GM21360 (cell line): ENCODE results near the gene PDCD1.
"Not testable (repeated sequence)": the region's sequence is repeated elsewhere in the genome, so short reads cannot be mapped to it uniquely, and the experiment has no call there.

Source experiments
- ATAC-seq: cut with Tn5 transposase; IDR thresholded peaks from one replicate; pipeline ENCODE4 v1.9.1; 2021; ENCODE audit warnings: mild to moderate bottlenecking, moderate library complexity; ENCODE audit not compliant: unreplicated experiment

The PDCD1 gene

DNA sequence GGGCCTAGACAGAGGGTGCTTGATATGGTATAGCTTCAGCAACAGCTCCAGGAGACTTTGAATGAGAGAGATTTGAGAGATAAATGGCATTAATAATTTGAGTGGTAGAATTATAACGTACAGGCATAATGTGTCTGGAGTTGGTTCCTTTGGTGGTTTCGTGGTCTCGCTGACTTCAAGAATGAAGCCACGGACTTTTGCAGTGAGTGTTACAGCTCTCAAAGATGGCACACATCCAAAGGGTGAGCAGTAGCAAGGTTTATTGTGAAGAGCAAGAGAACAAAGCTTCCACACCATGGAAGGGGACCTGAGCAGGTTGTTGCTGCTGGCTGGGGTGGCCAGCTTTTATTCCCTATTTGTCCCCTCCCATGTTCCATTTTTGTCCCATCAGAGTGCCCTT lies 23.1 kb downstream of the PDCD1 start:
- ATAC-seq = no peak

DNA sequence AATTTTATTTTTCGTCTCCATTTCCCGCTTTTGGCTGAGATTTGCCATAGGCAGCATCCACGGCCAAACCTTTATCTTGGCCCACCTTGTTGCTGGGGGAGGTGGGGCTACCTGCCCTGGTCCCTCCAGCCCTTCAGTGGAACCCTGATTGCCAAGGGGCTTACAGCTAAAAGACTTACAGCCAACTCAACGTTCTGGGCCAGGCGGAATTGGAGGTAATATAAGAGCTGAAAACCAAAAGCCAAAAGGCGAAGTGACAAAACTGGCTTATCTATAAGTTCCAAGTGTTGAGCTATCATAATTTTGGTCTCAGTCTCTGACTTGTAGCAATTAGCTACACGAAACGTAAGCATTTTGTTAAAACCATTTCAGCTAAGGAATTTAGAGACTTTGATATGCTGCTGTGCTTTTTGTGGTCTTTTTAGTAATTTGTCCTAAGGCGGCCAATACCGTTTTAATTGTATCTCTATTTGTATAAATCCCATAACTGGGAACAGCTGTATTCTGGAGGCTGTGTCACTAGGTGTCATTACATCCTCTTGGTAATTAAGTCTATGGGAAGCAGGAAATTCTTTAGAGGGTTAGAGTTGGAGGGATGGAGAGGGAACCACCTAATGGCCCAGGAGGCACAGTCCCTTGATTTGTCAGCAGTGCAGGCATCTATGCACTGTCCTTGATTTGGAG lies 24.0 kb downstream of the PDCD1 start:
- no peak for ATAC-seq

DNA sequence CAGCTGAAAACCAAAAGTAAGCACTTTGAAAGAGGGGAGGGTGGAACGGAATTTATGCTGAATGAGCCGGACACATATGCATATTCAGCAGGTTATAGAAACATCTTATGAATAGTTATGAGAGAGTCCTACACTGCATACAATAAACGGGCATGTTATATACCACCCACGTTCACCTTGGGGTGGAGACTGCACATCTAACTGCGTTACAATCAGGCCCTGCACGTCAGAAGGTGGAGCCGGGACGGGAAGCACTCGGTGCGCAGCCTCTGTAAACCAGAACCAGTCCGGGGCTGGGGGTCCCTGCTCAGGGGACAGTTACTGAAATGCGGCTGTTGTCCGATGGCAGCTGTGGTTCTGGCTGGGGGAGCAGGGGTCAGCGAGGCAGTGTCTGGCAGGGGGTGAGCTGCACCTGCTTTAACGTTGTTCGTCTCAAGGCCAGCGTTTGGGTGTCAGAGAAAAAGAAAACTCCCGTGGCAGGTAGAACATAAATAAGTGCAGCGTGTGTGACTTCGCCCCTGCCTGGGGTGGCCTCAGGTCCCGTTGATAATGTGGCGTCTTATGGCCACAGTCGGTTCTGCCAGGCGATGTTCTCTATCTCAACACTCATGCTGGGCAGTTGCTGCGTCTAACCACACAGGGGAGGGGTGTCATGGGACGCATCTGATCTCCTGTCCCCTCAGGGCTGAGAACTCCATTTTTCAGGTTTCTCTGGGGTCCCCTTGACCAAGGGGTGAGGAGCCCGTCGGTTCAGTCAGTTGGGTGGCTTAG lies 24.8 kb downstream of the PDCD1 start:
- ATAC-seq = not testable (repeated sequence)

DNA sequence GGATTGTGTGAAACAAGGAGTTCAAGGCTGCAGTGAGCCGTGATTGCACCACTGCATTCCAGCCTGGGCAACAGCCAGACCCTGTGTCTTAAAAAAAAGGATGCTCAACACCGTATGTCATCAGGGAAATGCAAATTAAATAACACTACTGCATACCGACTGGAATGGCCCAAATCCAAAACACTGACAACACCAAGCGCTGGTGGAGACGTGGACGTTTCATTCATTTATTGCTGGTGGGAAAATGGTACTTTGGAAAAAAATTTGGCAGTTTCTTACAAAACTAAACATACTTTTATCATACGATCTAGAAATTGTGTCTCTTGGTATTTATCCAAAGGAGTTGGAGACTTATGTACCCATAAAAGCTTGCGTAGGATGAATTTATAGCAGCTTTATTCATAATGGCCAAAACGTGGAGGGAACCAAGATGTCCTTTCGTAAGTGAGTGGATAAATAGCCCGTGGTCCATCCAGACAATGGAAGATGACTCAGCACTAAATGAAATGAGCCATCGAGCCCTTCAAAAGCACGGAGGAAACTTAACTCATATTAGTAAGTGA lies 25.5 kb downstream of the PDCD1 start:
- ATAC-seq = no peak

DNA sequence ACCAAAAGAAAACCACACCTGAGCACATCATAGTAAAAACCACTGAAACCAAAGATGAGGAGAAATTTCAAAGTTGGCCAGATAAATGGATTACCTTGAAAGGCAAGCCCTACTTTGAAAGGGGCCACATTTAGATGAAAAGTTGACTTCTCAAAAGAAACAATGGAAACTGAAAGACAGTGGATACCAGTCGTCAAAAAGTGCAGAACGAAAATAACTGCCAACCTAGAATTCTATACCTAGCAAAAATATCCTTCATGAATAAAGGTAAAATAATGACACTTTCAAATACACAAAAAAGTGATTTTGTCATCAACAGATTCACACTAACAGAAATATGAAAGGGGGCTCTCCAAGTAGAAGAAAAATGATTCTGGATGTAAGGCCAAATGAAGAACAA lies 31.3 kb downstream of the PDCD1 start:
- no peak for ATAC-seq

DNA sequence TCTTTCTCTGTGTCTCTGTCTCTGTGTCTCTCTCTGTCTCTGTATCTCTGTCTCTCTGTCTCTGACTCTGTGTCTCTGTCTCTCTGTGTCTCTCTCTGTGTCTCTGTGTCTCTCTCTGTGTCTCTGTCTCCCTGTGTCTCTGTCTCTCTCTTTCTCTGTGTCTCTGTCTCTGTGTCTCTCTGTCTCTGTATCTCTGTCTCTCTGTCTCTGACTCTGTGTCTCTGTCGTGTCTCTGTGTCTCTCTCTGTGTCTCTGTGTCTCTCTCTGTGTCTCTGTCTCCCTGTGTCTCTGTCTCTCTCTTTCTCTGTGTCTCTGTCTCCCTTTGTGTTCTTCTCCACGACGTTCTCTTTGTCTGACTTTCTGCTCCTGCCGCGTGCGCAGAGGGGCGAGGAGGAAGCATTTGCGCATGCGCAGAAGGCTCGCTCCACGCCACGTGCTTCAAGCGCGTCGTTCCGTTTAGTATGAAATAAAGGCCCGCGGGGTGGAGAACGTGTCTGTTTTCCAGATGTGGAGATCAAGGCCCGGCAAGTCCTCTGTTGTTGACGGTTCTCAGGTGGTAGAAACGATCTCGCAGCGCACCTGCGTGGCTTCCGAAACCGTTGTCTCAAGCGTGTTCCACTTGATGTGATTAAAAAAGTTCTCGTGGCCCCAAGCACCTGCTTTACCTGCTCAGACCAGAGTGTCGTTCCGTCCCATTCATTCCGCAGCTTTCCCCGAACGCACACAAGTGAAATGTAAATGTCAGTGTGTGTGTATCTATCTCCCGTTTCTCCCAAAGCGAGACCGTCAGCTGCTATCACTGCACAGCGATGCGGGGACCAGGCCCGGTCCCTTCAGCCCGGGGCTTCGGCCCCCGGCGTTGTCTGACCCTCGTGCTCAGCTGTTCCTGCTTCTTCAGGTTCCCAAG lies 34.9 kb downstream of the PDCD1 start:
- not testable (repeated sequence) for ATAC-seq

DNA sequence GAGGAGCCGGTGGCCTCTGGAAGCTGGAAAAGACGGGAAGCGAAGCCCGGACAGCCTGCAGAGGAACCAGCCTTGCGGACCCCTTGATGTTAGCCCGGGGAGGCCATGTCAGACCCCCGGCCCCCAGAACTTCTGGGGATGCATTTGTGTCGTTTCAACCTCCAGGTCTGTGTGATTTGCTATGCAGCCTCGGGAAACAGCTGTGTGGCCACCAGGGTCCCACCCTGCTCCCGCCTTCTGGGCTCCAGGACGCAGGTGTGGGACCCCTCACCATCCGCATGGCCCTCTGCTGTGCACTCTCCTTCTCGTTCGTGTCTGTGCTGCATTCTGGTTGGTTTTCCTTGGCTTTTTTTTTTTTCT lies 36.5 kb downstream of the PDCD1 start:
- ATAC-seq = no peak

DNA sequence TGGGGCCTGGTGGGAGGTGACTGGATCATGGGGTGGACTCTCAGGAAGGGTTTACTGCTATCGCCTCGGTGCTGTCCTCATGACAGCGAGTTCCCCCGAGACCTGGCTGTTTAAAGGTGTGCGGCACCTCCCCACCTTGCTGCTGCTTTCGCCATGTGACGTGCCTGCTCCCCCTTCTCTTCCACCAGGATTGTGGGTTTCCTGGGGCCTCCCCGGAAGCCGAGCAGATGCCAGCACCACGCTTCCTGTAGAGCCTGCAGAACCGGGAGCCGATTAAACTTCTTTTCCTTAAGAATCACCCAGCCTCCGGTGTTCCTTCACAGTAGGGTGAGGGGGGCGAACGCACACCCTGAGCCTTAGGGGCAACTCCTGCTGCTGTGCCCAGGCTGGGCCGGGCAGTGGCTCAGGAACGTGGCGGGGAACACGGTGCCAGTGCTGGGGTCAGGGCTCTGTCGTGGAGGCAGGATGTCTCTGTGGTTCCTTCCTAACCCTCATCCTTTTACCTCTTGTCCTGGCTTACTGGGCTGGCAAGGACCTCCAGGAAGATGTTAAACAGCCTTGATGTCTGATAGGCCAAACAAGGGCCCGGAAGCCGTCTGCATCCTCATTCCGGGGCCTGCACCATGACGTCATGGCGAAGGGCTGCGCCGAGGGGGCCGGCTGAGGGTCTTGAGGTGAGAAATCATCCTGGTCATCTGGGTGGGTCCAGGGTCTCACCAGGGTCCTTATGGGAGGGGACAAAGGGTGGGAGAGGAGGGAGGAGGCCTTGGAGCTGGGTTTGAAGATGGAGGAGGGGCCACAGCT lies 37.0 kb downstream of the PDCD1 start:
- ATAC-seq = no peak

DNA sequence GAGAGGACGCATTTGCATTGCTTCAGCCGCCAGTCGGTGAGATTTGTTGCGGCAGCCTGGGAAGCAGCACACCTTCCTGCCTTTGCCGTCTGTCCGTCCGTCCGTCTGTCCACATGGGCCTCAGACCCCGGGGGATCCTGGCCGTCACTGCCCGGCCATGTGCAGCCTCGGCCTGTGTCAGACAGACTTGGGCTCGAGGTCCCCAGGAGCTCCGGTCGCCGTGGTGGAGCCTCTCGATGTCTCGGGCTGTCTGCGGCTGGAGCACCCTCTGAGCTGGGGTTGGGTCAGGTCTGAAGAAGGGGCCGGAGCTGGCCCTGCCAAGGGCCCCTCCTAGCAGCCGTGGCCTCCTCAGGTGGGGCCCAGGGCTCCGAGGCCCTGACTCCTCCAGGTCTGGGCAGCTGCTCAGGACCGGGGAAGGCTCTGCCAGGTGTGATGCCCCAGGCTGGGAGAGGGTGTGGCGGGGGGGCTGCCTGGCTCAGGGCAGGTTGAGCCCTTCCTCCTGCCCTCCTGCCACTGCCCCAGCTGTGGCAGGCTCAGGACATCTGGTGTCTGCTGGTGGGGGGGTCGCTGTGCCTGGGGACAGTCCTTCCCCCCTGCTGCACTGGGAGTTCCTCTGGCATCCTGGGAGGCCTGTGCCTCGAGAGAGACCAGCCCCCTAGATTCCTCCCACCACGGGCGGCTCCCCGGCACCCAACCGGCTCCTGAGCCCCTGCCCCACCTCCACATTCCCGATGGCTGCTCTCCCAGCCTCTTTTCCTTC lies 37.9 kb downstream of the PDCD1 start:
- ATAC-seq = no peak

DNA sequence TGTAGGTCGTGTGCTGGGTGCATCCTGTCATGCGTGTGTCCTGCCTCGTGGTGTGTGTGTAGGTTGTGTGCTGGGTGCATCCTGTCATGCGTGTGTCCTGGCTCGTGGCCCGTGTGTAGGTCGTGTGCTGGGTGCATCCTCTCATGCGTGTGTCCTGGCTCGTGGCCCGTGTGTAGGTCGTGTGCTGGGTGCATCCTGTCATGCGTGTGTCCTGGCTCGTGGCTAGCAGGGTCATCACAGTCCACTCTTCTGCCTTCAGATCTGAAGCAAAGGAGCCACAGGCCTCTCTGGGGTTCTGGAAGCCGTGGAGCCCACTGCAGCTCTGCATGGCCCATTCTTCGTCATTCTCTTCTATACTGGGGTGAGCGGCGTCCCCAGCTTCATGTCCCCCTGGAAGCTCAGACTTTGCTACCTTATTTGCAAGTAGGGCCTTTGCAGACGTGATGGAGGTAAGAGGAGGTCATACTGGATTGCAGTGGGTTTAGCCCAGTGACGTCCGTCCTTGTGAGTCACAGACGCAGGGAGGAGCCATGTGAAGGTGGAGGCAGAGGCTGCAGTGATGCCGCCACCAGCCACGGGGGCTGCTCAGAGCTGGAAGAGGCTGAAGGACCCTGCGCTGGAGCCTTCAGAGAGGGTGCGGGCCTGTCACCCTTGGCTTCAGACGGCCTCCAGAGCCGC lies 38.6 kb downstream of the PDCD1 start:
- ATAC-seq = not testable (repeated sequence)

DNA sequence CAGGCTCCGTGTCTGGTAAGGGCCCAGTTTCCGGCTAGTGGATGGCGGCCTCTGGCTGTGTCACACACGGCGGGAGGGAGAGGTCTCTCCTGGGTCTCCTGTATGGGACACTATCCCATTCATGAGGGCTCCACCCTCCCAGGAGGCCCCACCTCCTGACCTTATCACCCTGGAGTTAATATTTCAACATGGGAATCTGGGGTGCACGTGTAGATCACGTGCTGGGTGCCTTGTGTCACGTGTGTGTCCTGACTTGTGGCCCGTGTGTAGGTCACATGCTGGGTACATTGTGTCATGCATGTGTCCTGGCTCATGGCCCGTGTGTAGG lies 39.8 kb downstream of the PDCD1 start:
- no peak for ATAC-seq

DNA sequence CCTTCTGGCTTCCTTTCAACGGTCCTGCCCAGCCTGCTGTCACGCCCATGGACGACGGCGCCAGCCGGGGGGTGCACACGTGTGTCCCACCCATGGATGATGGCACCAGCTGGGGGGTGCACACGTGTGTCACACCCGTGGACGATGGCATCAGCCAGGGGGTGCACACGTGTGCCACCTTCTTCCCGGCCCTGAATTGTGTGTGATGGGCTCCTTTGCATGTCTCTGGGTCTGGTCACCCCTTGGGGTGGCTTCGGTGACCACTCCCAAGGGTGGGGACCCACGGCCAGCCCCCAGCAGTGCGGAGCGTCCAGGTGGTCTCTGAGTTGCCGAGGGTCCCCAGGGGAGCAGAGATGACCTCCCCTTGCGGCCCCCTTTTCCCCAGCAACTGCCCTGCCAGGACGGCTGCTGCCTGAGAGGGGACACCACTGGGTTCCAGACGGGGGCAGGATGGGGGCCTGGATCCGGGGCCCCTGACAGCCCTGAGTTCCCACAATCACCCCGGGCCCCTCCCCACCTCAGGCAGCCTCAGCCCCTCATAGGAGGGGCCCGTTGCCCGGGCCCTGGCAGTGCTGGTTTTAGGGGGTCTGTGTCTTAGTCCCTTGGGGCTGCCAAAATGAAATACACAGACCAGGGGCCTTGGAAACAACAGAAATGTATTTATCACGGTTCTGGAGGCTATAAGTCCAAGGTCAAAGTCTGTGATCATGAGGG lies 40.3 kb downstream of the PDCD1 start:
- ATAC-seq = no peak

DNA sequence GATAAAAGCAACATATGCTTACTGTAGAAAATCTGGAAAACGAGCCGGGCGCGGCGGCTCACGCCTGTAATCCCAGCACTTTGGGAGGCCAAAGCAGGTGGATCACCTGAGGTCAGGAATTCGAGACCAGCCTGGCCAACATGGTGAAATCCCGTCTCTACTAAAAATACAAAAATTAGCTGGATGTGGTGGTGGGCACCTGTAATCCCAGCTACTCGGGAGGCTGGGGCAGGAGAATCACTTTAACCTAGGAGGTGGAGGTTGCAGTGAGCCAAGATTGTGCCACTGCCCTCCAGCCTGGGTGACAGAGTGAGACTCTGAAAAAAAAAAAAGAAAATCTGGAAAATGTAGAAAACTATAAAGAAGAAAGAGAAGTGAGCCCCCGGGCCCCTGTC lies 40.9 kb downstream of the PDCD1 start:
- ATAC-seq = not testable (repeated sequence)

DNA sequence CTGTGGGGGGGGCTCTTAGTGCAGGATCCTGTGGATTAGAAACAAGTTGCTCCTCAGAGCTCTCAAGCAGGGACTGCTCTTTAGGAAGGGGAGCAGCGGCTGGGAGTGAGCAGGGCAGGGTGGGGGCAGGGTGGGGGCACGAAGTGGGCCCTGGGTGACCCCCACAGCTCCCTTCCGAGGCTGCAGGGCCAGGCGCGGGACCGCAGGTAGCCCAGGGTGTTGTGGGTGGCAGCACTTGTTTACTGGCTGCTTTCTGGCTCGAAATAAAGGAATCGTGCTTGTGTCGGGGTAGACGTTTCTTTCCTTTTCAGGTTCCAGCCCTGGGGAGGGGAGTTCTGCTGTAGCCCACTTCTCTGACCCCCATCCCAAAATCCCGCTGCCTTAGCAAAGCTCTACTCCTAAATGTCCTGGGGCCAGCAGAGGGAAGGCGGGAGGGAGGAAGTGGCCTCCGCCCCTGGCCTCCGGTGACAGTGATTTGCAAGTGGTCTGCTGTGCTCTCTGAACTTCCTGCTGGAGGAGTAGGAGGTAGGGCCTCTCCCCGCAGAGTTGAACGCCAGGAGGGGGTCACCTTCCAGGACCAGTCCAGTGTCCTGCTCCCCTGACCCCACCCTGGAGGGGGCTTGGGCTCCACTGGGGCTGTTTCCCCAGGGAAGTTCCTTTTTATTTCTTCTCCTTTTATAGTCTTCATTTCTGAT lies 41.4 kb downstream of the PDCD1 start:
- ATAC-seq = no peak

DNA sequence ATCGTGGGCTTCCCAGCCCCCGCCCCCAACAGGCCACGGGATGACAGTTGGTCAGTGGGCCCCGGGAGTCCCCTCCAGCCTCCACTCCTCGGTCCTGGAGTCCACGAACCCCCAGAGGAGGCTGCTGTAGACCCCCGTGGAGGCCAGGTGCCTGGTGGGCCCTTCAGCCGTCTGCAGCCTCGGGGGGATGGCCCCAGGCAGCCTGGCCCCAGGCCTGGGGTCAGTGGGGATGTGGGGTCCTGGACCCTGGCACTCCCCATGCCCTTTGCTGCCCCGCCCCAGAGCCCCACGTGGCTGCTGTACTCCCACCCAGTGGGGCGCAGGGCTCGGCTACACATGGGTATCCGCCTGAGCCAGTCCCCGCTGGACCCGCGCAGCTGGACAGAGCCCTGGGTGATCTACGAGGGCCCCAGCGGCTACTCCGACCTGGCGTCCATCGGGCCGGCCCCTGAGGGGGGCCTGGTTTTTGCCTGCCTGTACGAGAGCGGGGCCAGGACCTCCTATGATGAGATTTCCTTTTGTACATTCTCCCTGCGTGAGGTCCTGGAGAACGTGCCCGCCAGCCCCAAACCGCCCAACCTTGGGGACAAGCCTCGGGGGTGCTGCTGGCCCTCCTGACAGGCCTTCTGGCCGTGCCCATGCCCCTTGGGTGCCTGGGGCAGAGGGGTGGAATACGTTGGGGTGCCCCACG lies 42.1 kb downstream of the PDCD1 start:
- ATAC-seq = no peak

DNA sequence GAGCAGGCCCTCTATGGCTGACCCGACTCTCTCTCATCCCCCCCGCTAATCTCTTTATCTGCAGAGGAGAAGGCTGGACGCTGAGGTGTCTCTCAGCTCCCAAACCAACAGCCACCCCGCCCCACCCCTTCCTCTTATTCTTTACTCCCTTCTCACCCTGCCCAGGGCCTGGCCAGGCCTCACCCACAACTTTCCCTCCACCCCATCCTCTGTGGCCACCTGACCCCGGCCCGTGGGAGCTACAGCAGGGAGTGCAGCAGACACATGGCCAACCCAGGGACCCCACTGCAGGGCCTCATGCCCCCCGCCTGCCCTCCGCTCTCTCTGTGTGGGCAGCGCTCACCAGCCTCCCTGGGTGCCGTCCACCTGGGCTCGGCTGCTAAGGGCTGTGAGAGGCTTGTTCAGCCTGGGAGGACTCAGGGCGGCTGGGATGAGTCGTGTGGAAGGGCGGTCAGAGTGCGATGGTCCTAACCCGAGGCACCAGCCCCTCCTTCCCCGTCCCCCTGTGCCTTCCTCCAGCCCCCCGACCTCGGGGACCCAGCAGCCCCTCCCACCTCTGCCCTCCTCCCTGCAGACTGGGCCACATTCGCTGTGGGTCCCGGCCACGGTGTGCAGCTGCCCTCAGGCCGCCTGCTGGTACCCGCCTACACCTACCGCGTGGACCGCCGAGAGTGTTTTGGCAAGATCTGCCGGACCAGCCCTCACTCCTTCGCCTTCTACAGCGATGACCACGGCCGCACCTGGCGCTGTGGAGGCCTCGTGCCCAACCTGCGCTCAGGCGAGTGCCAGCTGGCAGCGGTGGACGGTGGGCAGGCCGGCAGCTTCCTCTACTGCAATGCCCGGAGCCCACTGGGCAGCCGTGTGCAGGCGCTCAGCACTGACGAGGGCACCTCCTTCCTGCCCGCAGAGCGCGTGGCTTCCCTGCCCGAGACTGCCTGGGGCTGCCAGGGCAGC lies 42.9 kb downstream of the PDCD1 start:
- ATAC-seq = no peak
